Colonic mucosa (tissue), 4 donors: ENCODE measurements around the gene AP2A1. TPM values are rescaled to one million over a fixed set of nuclear protein-coding genes. Genes with fewer than 3 reads are reported as not detected.

ENCODE experiments used
- DNase-seq: peaks from one replicate; pipeline ENCODE4 v3.0.0-alpha.2; 2020
- H3K27ac ChIP-seq: fragments of 200-600 bp; one replicate; pipeline ENCODE4 v1.8.0; 2021
- H3K27me3 ChIP-seq: fragments of 200-600 bp; one replicate; pipeline ENCODE4 v1.8.0; 2021
- H3K36me3 ChIP-seq: fragments of 200-600 bp; one replicate; pipeline ENCODE4 v1.8.0; 2021
- H3K4me1 ChIP-seq: fragments of 200-600 bp; one replicate; pipeline ENCODE4 v1.8.0; 2021; ENCODE audit warnings: mild to moderate bottlenecking
- H3K4me3 ChIP-seq: fragments of 200-600 bp; one replicate; pipeline ENCODE4 v1.8.0; 2021
- H3K9ac ChIP-seq, 2 donors: one replicate each; pipeline ENCODE4 v1.7.0; 2013; ENCODE audit warnings: control low read depth in 2 of 2, low read depth in 2 of 2, low read length in 2 of 2
- H3K9me3 ChIP-seq: fragments of 200-600 bp; one replicate; pipeline ENCODE4 v1.8.0; 2021
- intact Hi-C: fragments of 100-400 bp; cut with DNase I; formaldehyde crosslinking; loops from one replicate; pipeline ENCODE4 v1.14.1; 2022
- total RNA-seq, 2 donors: library from RNA; stranded (reverse); fragmentation: NEBNext Ultra II Directional in 1 of 2; extraction: Animal tissue kit (Norgen Biotek cat#: 25700) in 1 of 2; gene quantifications; one replicate each; pipeline ENCODE4 v1.2.1, GENCODE V29; 2021
- TF ChIP-seq, protein P1 (sequence below): fragments of 200-600 bp; IDR thresholded peaks from one replicate; pipeline ENCODE4 v1.8.0; 2022; ENCODE audit warnings: antibody characterized with exemption, mild to moderate bottlenecking
- donor health status: healthy.
- donor health status: DM: no; HTN: no; CAD: no.
- donor health status: DM: no; HTN: no; CAD: no.

The AP2A1 gene
- total RNA-seq, 2 donors from 2014 or later = 80.0 to 92.1 TPM

GRCh38 chr19:49820125-49820524, 53.3 kb downstream of the AP2A1 start:
- Histone ChIP-seq H3K9me3 (no peaks in the 10 kb centered on the region), H3K27me3 (no peaks in the 10 kb centered on the region), H3K4me1 (no peaks in the 10 kb centered on the region), H3K36me3 (no peaks in the 10 kb centered on the region), H3K27ac (no peak overlapping the region), H3K4me3 (no peak overlapping the region), H3K9ac (no peak overlapping the region)
- intact Hi-C loops = no loop called here
- TF ChIP-seq, protein P1, sequence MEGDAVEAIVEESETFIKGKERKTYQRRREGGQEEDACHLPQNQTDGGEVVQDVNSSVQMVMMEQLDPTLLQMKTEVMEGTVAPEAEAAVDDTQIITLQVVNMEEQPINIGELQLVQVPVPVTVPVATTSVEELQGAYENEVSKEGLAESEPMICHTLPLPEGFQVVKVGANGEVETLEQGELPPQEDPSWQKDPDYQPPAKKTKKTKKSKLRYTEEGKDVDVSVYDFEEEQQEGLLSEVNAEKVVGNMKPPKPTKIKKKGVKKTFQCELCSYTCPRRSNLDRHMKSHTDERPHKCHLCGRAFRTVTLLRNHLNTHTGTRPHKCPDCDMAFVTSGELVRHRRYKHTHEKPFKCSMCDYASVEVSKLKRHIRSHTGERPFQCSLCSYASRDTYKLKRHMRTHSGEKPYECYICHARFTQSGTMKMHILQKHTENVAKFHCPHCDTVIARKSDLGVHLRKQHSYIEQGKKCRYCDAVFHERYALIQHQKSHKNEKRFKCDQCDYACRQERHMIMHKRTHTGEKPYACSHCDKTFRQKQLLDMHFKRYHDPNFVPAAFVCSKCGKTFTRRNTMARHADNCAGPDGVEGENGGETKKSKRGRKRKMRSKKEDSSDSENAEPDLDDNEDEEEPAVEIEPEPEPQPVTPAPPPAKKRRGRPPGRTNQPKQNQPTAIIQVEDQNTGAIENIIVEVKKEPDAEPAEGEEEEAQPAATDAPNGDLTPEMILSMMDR = no peak
- DNase-seq = no peak

GRCh38 chr19:49823472-49823871, 56.7 kb downstream of the AP2A1 start:
- intact Hi-C loops = no loop called here
- Histone ChIP-seq H3K4me1 (no peaks in the 10 kb centered on the region), H3K9me3 (no peaks in the 10 kb centered on the region), H3K27me3 (no peaks in the 10 kb centered on the region), H3K4me3 (no peak overlapping the region), H3K36me3 (no peaks in the 10 kb centered on the region), H3K27ac (no peak overlapping the region), H3K9ac (no peak overlapping the region)
- no peak for DNase-seq
- TF ChIP-seq, protein P1 = no peak

DNA sequence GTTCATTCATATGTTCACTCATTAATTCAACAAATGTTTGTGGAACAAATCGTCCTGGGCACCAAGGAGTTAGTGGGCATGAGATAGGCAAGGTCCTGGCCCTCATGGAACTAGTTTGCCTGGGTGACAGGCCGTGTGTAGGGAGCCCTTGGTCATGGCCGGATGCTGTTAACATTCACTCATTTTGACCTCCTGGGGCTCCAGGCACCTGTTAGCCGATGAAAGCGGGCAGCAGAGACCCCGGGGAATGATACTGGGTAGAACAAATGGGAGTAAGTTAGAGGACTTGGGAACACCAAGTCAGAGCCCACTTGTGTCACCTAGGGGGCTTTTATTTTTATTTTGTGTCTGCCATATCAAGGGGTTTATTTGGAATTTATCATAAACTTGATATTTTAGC, 57.9 kb downstream of the AP2A1 start:
- Histone ChIP-seq H3K4me3 (no peak overlapping the region), H3K27me3 (no peaks in the 10 kb centered on the region), H3K9me3 (no peaks in the 10 kb centered on the region), H3K36me3 (no peaks in the 10 kb centered on the region), H3K9ac (no peak overlapping the region), H3K4me1 (no peaks in the 10 kb centered on the region), H3K27ac (no peak overlapping the region)
- TF ChIP-seq, protein P1 = no peak
- intact Hi-C loops = no loop called here
- no peak for DNase-seq

GRCh38 chr19:49827034-49827433, 60.2 kb downstream of the AP2A1 start:
- Histone ChIP-seq H3K9me3 (no peaks in the 10 kb centered on the region), H3K4me3 (no peak overlapping the region), H3K27me3 (no peaks in the 10 kb centered on the region), H3K36me3 (no peaks in the 10 kb centered on the region), H3K9ac (no peak overlapping the region), H3K4me1 (no peaks in the 10 kb centered on the region), H3K27ac (no peak overlapping the region)
- intact Hi-C loops = no loop called here
- no peak for DNase-seq
- TF ChIP-seq, protein P1 = no peak

- Histone ChIP-seq H3K27ac (no peak overlapping the region), H3K4me1 (no peaks in the 10 kb centered on the region), H3K4me3 (no peak overlapping the region), H3K9ac (no peak overlapping the region), H3K9me3 (no peaks in the 10 kb centered on the region), H3K36me3 (no peaks in the 10 kb centered on the region), H3K27me3 (no peaks in the 10 kb centered on the region)
- intact Hi-C loops = no loop called here
- no peak for DNase-seq
- TF ChIP-seq, protein P1 = no peak
Measured at GRCh38 chr19:49829200-49829599, 62.4 kb downstream of the AP2A1 start.

GRCh38 chr19:49829721-49830120, 62.9 kb downstream of the AP2A1 start:
- no peaks in the 10 kb centered on the region for H3K4me1 ChIP-seq
- no peak overlapping the region for H3K27ac ChIP-seq
- H3K9me3 ChIP-seq = no peaks in the 10 kb centered on the region
- no peak for DNase-seq
- no peak overlapping the region for H3K9ac ChIP-seq
- TF ChIP-seq, protein P1 = no peak
- intact Hi-C loops = no loop called here
- no peaks in the 10 kb centered on the region for H3K36me3 ChIP-seq
- H3K27me3 ChIP-seq = no peaks in the 10 kb centered on the region
- no peak overlapping the region for H3K4me3 ChIP-seq
